GM12891 (cell line): ENCODE results near the gene MTMR12.
"Not testable (repeated sequence)": the region's sequence is repeated elsewhere in the genome, so short reads cannot be mapped to it uniquely, and the experiment has no call there.

Experiments
- DNase-seq: peaks from one replicate; pipeline ENCODE4 v3.0.0; 2011; ENCODE audit warnings: low spot score; ENCODE audit not compliant: insufficient read length
- FAIRE-seq: peaks from 2 replicates; lab custom pipeline; 2011; peaks lifted over from hg19 to GRCh38; lab: Jason Lieb, UNC
- PAX5 ChIP-seq: IDR thresholded peaks from 2 replicates; pipeline ENCODE4 v1.6.1; 2011; ENCODE audit warnings: low read length, moderate library complexity, mild to moderate bottlenecking; ENCODE audit not compliant: insufficient read depth, severe bottlenecking
- POLR2A ChIP-seq: IDR thresholded peaks from 2 replicates; pipeline ENCODE4 v1.6.1; 2011; ENCODE audit warnings: low read depth, low read length, control low read depth
- POLR2AphosphoS5 ChIP-seq: IDR thresholded peaks from 2 replicates; pipeline ENCODE4 v1.6.1; 2011; ENCODE audit warnings: low read depth, low read length, control low read depth
- POU2F2 ChIP-seq: IDR thresholded peaks from 2 replicates; pipeline ENCODE4 v1.6.1; 2011; ENCODE audit warnings: low read depth, mild to moderate bottlenecking, control low read depth, low read length, moderate library complexity
- SPI1 ChIP-seq: IDR thresholded peaks from 2 replicates; pipeline ENCODE4 v1.6.1; 2011; ENCODE audit warnings: low read depth, low read length, control low read depth
- TAF1 ChIP-seq: IDR thresholded peaks from 2 replicates; pipeline ENCODE4 v1.6.1; 2011; ENCODE audit warnings: low read depth, low read length, control low read depth

The MTMR12 gene

DNA sequence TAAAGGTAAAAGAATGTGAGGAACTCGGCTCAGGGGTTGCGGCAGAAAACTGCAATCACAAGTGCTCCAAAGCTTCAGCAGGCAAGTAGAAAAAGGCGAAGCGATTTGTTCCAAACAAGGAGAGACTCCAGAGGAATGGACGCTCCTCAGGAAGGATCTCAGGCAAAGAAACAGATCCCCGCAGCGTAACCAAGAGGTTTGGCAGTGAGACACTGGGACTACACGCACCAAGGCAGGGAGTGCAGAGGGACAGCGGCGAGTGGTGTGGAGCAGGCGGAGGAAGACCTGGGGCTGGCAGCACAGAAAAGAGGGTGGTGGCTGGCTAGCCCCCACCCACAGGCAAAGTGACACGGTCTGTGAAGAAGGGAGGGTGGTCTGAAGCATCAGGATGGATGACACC, 83.9 kb downstream of the MTMR12 start:
- FAIRE-seq (no peak), DNase-seq (no peak)
- TF ChIP-seq POU2F2 (no peak), SPI1 (no peak), POLR2AphosphoS5 (no peak), POLR2A (no peak), PAX5 (no peak)

DNA sequence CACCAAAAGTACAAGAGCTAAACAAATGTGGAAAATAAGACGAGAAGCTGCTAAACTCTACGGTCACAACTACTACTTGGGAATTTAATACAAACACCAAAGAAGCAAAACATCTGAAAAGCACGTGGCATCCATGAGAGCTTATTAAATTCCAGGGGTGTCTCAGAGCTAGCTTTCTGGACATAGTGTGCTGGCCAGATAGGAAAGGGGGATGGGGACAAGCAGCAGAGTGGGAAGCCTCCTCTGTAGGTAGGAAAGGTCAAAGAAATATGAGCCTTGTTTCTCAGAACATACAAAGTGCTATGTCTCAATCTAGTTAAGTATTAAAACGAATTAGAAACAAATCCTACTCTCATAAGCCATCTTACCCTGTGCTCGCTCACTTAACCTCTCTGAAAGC, 87.3 kb downstream of the MTMR12 start:
- FAIRE-seq: no peak

DNA sequence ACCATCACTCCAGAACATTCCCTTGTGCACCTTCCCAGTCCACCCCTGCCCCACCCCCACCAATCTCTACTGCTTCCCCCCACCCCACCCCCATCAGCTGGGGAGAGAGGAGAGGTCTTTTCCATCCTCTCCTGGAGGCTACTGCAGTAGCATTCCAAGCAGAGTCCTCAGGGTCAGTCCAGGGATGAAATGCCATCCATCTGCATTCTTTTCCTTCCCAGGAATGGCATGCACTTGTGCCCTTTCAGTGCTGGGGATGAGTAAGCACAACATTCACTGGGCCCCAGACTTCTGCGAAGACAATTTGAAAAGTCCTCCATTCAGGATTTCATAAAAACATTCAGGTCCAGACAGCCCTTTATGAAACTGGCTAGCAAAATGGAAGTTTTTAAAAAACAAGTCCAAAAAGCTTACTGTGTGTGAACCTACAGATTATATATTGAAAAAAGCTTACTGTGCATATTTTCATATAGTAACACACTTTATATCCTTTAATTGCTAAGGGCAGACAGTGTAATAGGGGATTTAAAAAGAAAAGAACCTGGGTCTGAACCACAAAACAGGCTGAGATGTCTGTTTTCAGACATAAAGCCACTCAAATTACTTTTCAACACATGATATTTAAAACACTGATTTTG, 88.6 kb downstream of the MTMR12 start:
- no peak for DNase-seq
- no peak for FAIRE-seq
- TF ChIP-seq POLR2AphosphoS5 (no peak), PAX5 (no peak), POU2F2 (no peak)

More for the DNA sequence above, 87.3 kb downstream of the MTMR12 start:
- no peak for TF ChIP-seq PAX5
- no peak for TF ChIP-seq POU2F2
- no peak for TF ChIP-seq SPI1
- no peak for TF ChIP-seq POLR2A
- no peak for TF ChIP-seq POLR2AphosphoS5
- TF ChIP-seq TAF1: no peak
- no peak for DNase-seq

DNA sequence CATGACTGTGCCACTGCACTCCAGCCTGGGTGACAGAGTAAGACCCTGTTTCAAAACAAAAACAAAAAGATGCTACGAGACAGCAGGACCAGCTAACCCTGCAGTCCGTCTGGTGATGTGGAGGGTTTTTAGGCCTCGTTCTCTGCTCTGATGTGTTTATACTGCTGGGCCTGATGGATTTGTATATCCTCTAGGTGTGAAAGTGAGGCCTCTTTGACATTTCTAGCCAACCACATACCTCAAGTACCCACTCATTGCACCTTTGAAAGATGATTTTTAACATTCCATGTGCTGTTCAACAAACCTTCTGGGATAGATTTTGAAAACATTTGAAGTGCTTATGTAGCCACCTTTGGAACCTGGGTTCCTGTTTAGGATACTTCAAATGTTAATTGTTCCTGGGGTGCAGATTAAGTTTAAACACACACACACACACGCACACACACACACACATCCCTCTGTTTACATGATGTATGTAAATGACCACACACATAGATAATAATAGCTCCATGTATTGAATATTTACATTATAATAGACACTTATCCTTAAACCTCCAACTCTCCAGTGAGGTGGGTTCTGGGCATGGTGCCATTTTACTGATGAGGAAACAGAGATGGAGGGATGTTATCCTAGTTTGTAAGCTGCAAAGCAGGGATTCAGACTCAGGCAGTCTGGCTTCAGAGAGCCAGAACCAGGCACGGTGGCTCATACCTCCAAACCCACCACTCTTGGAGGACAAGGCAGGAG, 89.8 kb downstream of the MTMR12 start:
- DNase-seq: no peak

DNA sequence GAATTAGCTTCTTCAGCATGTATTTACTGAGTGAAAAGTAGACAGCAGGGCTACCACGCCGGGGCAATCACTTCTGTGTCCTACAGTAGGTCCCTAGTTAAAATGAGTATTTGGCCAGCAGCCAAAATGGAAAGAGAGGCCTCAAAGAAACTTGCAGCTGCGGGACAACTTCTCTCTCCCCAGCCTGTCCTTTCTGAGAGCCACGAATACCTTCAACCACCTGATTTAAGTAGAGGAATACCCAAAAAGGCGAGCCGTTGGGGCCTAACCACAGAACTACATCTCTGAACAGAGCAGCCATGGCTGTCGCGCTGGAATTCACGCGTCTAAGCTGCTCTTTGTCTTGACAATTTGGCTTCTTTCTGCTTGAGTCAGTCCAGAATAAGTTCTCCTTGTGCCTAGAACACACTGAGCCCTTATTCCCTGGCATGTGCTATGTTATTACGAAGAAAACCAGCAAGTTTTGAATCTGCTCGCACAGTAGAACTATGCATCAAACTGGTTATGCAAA, 94.8 kb downstream of the MTMR12 start:
- TF ChIP-seq POLR2AphosphoS5 (no peak), POU2F2 (no peak), TAF1 (no peak), PAX5 (no peak), SPI1 (no peak), POLR2A (no peak)
- DNase-seq (no peak), FAIRE-seq (no peak)

More for the DNA sequence above, 89.8 kb downstream of the MTMR12 start:
- FAIRE-seq: no peak
- TF ChIP-seq SPI1 (no peak), POLR2A (no peak), POLR2AphosphoS5 (no peak), TAF1 (no peak), POU2F2 (no peak), PAX5 (no peak)

DNA sequence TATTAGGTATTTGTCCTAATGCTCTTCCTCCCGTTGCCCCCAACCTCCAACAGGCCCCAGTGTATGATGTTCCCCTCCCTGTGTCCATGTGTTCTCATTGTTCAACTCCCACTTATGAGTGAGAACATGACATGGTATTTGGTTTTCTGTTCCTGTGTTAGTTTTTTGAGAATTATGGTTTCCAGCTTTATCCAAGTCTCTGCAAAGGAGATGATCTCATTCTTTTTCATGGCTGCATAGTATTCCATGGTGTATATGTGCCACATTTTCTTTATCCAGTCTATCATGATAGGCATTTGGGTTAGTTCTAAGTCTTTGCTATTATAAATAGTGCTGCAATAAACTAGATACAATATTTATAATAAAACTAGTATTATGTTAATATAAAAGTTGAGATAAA, 98.4 kb downstream of the MTMR12 start:
- DNase-seq, FAIRE-seq: not testable (repeated sequence)

DNA sequence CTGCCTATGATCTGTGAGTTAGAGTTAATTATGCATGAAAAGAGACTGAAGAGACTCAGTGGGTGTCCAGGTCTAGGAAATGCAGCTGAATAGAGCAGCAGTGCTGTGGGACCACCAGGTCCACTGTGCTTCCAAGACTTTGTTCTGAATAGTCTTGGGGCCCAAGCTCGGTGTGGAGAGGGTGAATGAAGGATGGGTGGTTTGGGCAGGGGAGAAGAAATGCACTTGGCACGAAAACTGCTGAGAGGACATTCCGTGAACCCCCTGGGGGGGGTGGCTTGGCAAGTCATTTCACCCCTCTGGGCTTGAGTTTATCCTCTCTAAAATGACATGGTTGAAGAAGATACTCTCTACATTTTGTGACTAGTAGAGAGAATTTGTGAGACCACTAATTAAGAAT, 102.6 kb downstream of the MTMR12 start:
- DNase-seq: no peak
- no peak for FAIRE-seq
- TF ChIP-seq POLR2AphosphoS5 (no peak), POU2F2 (no peak), PAX5 (no peak), SPI1 (no peak), POLR2A (no peak), TAF1 (no peak)

DNA sequence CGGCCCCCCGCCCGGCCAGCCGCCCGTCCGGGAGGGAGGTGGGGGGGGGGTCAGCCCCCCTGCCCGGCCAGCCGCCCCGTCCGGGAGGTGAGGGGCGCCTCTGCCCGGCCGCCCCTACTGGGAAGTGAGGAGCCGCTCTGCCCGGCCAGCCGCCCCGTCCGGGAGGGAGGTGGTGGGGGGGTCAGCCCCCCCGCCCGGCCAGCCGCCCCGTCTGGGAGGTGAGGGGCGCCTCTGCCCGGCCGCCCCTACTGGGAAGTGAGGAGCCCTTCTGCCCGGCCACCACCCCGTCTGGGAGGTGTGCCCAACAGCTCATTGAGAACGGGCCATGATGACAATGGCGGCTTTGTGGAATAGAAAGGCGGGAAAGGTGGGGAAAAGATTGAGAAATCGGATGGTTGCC, 103.9 kb downstream of the MTMR12 start:
- not testable (repeated sequence) for DNase-seq, FAIRE-seq

DNA sequence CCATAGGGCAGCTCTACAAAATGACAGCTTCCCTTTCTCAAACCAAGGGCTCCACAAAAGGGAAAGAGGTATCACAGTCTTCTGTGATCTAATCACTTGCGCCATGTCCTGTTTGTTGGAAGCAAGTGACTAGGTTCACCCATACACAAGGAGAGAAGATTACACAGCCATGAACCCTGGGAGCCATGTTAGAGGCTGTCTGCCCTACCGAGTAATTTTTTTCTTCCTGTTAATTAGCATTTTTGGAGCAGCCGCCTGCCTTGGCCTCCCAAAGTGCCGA, 105.4 kb downstream of the MTMR12 start:
- no peak for FAIRE-seq
- TF ChIP-seq POLR2AphosphoS5 (no peak), SPI1 (no peak), POLR2A (no peak), POU2F2 (no peak), TAF1 (no peak), PAX5 (no peak)
- DNase-seq: no peak

DNA sequence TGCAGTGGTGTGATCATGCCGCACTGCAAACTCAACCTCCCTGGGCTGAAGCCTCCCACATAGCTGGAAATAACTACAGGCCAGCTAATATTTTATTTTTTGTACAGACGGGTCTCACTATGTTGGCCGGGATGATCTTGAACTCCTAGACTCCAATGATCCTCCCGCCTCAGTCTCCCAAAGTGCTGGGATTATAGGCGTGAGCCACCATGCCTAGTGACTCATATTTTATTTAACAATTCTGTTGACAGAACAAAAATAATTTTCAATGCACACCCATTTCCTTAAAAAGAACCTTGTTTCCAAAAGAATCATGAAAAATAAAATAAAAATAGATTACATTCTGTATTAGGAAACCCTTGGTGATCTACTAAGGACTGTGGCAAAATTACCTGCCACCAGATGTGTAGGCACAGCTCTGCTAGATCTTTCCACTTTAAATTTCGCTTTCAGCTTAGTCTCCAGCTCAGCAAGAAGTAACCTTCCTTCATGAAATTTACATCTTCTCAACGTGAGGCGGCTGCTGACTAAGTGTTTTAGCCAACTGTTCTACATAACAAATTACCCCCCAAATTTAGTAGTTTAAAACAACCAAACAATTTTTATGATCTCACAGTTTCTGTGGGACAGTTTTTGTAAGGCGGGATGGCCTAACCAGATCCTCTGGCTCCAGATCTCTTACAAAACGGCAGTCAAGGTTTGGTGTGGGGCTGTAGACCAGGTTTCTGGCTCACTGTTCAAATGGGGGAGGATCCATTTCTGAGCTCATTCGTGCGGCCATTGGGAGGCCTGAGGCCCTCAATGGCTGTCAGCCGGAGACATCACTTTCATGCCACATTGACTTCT, 106.0 kb downstream of the MTMR12 start:
- DNase-seq (no peak), FAIRE-seq (peak; percentile 58)
- TF ChIP-seq SPI1: no peak
- no peak; the same call in 1 of the 2 replicates for TF ChIP-seq TAF1
- no peak for TF ChIP-seq POLR2A
- TF ChIP-seq POLR2AphosphoS5: no peak
- TF ChIP-seq POU2F2: no peak
- TF ChIP-seq PAX5: no peak
